ENCODE data around the gene GOLGA8B.
"Not testable (repeated sequence)": the region's sequence is repeated elsewhere in the genome, so short reads cannot be mapped to it uniquely, and the experiment has no call there.

The GOLGA8B gene

GRCh38 chr15:34594361-34594760, 10.9 kb upstream of the GOLGA8B start:
- no peak for DNase-seq

GRCh38 chr15:34591306-34591705, 7.9 kb upstream of the GOLGA8B start:
- no peak for DNase-seq

- DNase-seq, result peak; percentile 42 to 71
Measured at GRCh38 chr15:34588046-34588674, 4.7 kb upstream of the GOLGA8B start.

- not testable (repeated sequence) for DNase-seq
Measured at GRCh38 chr15:34585966-34586365, 2.5 kb upstream of the GOLGA8B start.

GRCh38 chr15:34584996-34585395, 1.5 kb upstream of the GOLGA8B start:
- no peak for DNase-seq

- DNase-seq, result no peak
Measured at GRCh38 chr15:34584330-34584668, 848 bp upstream of the GOLGA8B start.

GRCh38 chr15:34582461-34583371, 735 bp downstream of the GOLGA8B start:
- DNase-seq, result peak in 1 of 2 experiments; percentile 32

GRCh38 chr15:34581687-34582460, 1.6 kb downstream of the GOLGA8B start:
- not testable (repeated sequence) for DNase-seq

- no peak for DNase-seq
Measured at GRCh38 chr15:34581043-34581365, 2.4 kb downstream of the GOLGA8B start.

- not testable (repeated sequence) for DNase-seq
Measured at GRCh38 chr15:34580251-34581042, 3.0 kb downstream of the GOLGA8B start.

GRCh38 chr15:34578283-34578674, 5.2 kb downstream of the GOLGA8B start:
- DNase-seq, result no peak

GRCh38 chr15:34577658-34578282, 5.7 kb downstream of the GOLGA8B start:
- not testable (repeated sequence) for DNase-seq

- not testable (repeated sequence) for DNase-seq
Measured at GRCh38 chr15:34575035-34575434, 8.4 kb downstream of the GOLGA8B start.

- not testable (repeated sequence) for DNase-seq
Measured at GRCh38 chr15:34572921-34573320, 10.5 kb downstream of the GOLGA8B start.

GRCh38 chr15:34572019-34572641, 11.3 kb downstream of the GOLGA8B start:
- DNase-seq, result not testable (repeated sequence)

- DNase-seq, result not testable (repeated sequence)
Measured at GRCh38 chr15:34569670-34570396, 13.6 kb downstream of the GOLGA8B start.

GRCh38 chr15:34567174-34567573, 16.3 kb downstream of the GOLGA8B start:
- DNase-seq, result not testable (repeated sequence)

GRCh38 chr15:34564711-34565110, 18.7 kb downstream of the GOLGA8B start:
- DNase-seq, result not testable (repeated sequence)

GRCh38 chr15:34560814-34561213, 22.6 kb downstream of the GOLGA8B start:
- not testable (repeated sequence) for DNase-seq

- DNase-seq, result not testable (repeated sequence)
Measured at GRCh38 chr15:34559764-34560163, 23.7 kb downstream of the GOLGA8B start.

- not testable (repeated sequence) for DNase-seq
Measured at GRCh38 chr15:34555162-34555561, 28.3 kb downstream of the GOLGA8B start.
